NB4 (cell line): ENCODE measurements around the gene SND1.

Source experiments
- DNase-seq: peaks from one replicate; pipeline ENCODE4 v3.0.0; 2010; ENCODE audit warnings: low read depth
- H3K4me3 ChIP-seq: one replicate; pipeline ENCODE4 v1.5.1; 2011; ENCODE audit warnings: mild to moderate bottlenecking, low read depth, low read length, moderate library complexity
- CTCF ChIP-seq: IDR thresholded peaks from one replicate; pipeline ENCODE4 v1.5.1; 2012; ENCODE audit warnings: low read depth, low read length
- MAX ChIP-seq: IDR thresholded peaks from 2 replicates; pipeline ENCODE4 v1.6.1; 2011; ENCODE audit warnings: low read depth, low read length
- MYC ChIP-seq: IDR thresholded peaks from 2 replicates; pipeline ENCODE4 v1.6.1; 2011; ENCODE audit warnings: low read depth, low read length
- POLR2A ChIP-seq: IDR thresholded peaks from 2 replicates; pipeline ENCODE4 v1.6.1; 2011; ENCODE audit warnings: mild to moderate bottlenecking; ENCODE audit not compliant: insufficient read length; ENCODE audit errors: extremely low read depth

SND1 gene

GRCh38 chr7:127907110-127908040, 255.4 kb downstream of the SND1 start:
- peak; percentile 15 for DNase-seq
- no peak overlapping the region for H3K4me3 ChIP-seq
- TF ChIP-seq CTCF, result no peak
- no peak for TF ChIP-seq POLR2A
- TF ChIP-seq MAX, result no peak
- no peak for TF ChIP-seq MYC

GRCh38 chr7:127908430-127909258, 256.6 kb downstream of the SND1 start:
- DNase-seq, result no peak
- H3K4me3 ChIP-seq, result no peak overlapping the region
- TF ChIP-seq MYC (no peak), MAX (no peak)

- H3K4me3 ChIP-seq, result no peak overlapping the region
- no peak for TF ChIP-seq MAX
- TF ChIP-seq MYC, result no peak
- no peak for TF ChIP-seq CTCF
- no peak for TF ChIP-seq POLR2A
- DNase-seq, result no peak
Measured at GRCh38 chr7:127909424-127910152, 257.6 kb downstream of the SND1 start.

GRCh38 chr7:127910670-127911069, 258.7 kb downstream of the SND1 start:
- no peak for DNase-seq
- TF ChIP-seq CTCF (no peak), MAX (no peak), MYC (no peak), POLR2A (no peak)
- no peak overlapping the region for H3K4me3 ChIP-seq

- TF ChIP-seq MAX (no peak), MYC (no peak), CTCF (no peak), POLR2A (no peak)
- no peak overlapping the region for H3K4me3 ChIP-seq
- no peak for DNase-seq
Measured at GRCh38 chr7:127911968-127912511, 260.0 kb downstream of the SND1 start.
